GM12864 (cell line): ENCODE data around the gene ATG5.
A peak's percentile ranks its signal among the peaks of the same experiment; 100 is the strongest.

Experiments used
- DNase-seq: peaks from one replicate; pipeline ENCODE4 v3.0.0-alpha.2; 2011; ENCODE audit warnings: low read depth
- H3K4me3 ChIP-seq: 2 replicates; pipeline ENCODE4 v1.5.1; 2011; ENCODE audit warnings: mild to moderate bottlenecking, low read depth, low read length, control low read depth
- TF ChIP-seq, protein P1 (sequence below): IDR thresholded peaks from 2 replicates; pipeline ENCODE4 v1.5.1; 2011; ENCODE audit warnings: low read depth, mild to moderate bottlenecking, moderate library complexity, low read length, control low read depth, inconsistent platforms; ENCODE audit errors: missing control alignments

The ATG5 gene

DNA sequence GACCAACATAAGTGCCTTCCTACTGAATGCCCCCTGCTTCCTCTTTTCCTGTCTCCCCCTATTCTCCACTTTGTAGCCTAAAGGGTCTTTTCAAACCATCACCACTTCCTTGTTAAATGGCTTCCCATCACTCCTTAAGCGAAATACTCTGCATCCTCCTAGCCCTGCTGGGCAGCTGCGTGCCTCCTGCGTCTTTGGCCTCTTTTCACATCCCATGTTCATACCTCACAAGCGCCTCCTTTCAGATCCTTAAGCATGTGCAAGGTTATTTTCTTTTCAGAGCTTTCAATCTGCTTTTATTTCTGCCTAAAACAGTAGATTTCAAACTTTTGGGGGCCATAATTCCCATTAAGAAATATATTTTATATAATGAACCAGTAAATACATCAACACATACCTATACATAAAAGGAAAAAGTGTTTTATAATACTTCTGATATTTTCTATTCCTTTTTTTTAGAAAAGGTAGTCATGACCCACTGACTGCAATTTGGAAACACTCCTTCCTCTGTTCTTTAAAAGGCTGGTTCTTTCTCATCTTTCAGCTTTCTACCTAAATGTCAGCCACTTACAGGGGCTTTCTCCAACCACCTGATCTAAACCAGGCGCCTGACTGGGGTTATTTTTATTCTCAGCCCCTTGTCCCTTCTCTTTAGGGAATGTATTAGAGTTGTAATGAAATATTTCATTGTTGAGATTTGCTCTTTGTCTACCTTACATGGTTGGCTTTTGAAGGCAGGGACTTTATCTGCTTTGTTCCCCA lies 155.3 kb downstream of the ATG5 start:
- DNase-seq, result no peak
- TF ChIP-seq, protein P1, sequence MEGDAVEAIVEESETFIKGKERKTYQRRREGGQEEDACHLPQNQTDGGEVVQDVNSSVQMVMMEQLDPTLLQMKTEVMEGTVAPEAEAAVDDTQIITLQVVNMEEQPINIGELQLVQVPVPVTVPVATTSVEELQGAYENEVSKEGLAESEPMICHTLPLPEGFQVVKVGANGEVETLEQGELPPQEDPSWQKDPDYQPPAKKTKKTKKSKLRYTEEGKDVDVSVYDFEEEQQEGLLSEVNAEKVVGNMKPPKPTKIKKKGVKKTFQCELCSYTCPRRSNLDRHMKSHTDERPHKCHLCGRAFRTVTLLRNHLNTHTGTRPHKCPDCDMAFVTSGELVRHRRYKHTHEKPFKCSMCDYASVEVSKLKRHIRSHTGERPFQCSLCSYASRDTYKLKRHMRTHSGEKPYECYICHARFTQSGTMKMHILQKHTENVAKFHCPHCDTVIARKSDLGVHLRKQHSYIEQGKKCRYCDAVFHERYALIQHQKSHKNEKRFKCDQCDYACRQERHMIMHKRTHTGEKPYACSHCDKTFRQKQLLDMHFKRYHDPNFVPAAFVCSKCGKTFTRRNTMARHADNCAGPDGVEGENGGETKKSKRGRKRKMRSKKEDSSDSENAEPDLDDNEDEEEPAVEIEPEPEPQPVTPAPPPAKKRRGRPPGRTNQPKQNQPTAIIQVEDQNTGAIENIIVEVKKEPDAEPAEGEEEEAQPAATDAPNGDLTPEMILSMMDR, result no peak
- H3K4me3 ChIP-seq, result no peak overlapping the region

DNA sequence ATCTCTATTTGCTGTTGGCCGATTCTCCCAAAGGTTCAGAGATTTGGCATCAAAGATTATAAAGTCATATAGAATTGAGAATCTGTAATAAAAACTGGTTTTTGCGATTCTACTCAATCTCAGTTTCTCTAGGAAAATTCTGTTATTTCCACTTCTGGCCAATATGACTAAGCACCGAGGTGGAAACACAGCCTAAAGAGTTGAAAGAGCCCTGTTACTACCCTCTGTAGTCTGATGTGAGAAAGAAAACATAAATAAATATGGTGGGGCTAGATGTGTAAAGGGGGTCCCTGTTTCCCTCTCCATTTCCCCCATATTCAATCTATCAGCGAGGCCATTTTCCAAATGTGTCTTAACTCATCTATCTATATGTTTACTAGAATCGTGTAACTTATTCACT lies 156.0 kb downstream of the ATG5 start:
- TF ChIP-seq, protein P1, result no peak
- H3K4me3 ChIP-seq, result no peak overlapping the region
- DNase-seq, result no peak

- no peak overlapping the region for H3K4me3 ChIP-seq
- TF ChIP-seq, protein P1, result no peak
- DNase-seq, result no peak
Measured at GRCh38 chr6:106168097-106168888, 157.3 kb downstream of the ATG5 start.

DNA sequence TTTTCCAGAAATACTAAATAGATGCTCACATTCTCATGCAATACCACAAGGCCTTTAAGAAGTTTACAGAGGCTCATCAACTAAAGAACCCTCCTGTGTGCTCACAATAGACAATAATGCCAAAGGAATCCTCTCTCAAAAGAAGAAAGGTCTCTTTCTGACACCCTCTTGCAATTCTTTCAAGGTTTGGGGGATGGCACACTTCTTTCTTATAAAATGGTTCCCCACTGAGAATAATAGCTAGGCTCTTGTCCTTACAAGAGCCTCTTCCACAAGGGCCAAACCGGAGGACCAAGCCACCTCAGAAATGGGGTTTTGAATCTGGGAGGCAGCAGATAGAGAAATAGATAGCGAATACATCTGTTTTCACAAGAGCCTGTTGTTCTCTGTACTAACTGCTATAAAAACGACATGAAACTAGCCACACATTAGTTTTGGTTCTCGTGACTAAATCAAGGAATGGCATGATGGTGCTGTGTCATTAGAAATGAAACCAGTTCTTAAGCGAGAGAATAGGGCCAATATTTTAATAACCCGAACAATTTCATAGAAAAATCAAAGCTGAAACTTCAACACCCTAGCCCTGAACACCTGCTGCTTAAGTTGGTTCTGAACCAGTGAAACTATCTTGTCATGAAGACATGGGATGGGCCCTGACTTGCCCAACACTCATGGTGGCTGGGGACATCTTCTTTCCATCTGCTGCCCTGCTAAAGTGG lies 158.3 kb downstream of the ATG5 start:
- peak; percentile 95 for DNase-seq
- TF ChIP-seq, protein P1, result no peak
- no peak overlapping the region for H3K4me3 ChIP-seq

DNA sequence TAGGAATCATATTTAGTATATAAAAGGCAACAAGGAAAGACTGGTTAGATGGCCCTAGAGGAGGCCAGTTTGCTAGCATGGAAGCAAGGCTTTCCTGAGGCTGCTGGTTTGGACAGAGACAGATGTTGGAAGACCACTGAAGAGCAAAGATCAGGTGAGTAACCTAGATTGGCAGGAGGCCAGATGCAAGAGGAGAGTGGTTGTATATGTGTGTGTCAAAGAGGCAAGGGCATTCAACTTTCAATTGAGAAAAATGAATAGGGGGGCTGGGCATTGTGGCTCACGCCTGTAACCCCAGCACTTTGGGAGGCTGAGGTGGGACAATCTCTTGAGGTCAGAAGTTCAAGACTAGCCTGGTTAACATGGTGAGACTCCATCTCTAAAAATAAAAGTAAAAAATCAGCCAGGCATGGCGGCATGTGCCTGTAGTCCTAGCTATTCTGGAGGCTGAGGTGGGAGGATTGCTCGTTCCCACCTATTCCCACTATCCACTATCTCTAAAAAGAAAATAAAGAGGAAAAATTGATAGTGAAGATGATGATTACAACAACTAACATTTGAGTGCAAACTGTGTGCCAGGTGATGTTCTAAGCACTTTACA lies 159.6 kb downstream of the ATG5 start:
- no peak overlapping the region for H3K4me3 ChIP-seq
- no peak for DNase-seq
- TF ChIP-seq, protein P1, result no peak

DNA sequence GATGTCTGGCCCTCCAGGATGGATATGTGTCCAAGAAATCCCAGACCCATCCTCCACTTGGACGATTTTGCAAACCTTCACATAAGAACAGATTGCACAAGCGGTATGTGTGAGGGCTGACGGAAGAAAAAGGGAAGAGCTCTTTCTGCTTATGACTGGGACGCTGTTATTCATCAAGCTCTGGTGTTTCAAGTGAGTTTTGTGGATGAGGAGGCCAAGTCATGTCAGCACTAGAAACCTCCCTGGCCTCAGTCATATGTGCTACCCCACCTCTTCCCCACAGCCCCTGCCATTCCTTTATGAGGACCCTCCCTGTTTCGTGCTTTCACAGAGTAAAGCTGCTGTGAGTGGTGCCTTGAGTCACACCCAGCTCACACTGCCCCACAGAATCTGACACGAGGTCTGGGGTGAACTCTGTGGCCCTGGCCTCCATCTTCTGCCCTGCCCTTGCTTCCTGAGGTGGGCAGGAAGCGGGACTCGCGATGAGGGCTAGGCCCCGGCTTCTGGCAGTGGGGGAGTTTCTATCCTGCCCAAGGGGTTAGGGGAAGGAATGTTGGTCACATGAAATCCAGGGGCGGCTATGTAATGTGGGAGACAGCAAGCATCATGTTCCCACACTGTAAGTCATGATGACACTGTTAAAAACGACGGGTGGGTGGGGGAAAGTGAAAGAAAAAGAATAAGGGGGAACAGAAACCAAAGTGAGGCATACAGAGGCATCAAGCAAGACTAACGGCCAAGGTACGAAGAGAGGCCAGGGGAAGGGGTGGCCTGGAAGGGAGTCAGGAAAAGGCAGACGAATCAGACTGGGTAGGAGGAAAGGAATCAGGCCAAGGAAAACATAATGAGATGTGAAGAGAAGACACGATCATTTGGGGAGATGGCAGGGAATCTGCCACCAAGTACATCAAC lies 161.3 kb downstream of the ATG5 start:
- peak; percentile 89 for DNase-seq
- H3K4me3 ChIP-seq, result peak overlapping the region; percentile 23; the same call in 1 of the 2 replicates
- TF ChIP-seq, protein P1, result no peak
